ENCODE measurements around the gene SELENOK. TPM values are rescaled to one million over a fixed set of nuclear protein-coding genes. Genes with fewer than 3 reads are reported as not detected.

SELENOK gene
- total RNA-seq, 1 experiment from 2014 or later: 25.0 TPM

DNA sequence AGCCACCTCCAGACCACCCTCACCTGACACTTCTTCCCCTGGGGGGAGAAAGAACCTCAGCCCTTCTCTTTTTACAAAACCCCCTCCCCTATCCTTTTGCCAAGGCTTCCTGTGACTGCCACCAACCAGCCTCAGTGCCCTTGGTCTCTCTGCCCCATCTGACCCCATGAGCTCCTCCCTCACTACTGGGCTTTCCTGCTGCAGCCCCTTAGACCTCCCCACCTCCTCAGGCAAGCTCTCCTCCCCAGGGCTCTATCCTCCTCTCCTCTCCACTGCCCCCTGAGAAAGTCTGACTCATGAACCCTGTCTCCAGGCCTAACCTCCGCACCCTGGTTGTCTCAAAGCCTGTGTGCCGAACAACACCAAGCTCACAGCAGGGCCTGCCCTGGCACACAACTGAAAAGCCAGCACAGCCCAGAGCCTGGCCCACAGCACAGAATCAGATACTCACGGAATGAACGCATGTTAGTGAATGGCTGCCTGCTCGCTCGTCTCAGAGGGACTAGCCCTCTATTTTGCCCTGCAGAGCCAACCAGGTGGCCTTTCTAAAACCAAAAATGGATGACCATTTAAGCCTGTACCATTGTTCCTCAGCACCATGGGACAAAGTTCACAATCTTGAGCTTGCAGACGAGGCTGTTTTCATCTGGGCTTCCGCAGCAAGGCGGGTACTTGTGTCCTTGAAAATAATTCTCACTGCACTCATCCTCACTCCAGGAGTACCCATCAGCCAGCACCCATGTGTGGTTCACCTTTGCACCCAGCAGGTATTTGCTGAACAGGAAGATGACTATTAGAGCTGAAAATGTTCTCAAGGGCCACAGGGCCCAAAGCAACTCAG is 47.2 kb downstream of the SELENOK start:
- DNase-seq (ENCODE audit: extremely low read depth, low read depth): no peak

DNA sequence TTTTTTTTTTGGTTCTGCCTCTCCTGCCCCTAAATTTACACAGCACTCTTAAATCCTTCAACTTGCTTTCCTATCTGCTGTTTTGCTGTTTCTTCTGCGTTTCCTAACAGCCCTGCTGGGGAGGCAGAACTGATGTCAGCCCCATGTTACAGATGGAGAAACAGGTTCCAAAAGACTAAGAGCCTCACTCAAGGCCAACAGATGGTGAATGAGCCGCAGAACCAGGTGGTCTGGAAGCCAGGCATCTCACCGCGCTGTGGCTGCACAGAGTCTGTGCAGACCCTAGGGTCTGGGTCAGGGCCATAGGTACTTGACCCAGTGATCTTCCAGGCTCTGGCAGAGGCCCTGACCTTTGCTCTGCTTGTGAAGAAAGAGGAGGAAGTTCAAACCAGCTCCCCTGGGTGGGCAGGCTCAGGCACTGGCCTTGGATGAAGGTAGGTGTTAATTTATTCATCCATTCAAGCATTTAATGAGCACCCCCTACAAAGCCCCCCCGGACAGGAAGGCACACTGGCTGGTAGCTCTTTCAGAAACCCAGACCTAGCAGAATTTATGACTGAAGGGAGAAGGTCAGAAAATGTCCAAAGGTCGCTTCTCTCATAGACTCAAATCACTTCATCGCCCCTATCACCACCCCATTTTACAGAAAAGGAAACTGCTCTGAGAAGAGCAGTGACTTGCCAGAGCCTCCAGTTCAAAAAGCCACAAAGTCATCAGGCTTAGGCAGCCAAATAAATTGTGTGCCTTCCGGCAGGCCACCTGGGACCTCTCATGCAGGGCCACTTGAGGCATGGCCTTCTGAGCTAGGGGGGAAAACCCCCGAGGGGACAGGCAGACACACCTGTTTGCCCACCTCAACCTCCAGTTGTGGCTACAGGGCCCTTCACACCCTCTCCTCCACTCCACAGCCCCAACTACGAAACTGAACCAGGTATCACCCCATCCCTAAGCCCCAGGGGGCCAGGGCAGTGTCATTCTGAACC is 48.2 kb downstream of the SELENOK start:
- no peak for DNase-seq (ENCODE audit: extremely low read depth, low read depth)

DNA sequence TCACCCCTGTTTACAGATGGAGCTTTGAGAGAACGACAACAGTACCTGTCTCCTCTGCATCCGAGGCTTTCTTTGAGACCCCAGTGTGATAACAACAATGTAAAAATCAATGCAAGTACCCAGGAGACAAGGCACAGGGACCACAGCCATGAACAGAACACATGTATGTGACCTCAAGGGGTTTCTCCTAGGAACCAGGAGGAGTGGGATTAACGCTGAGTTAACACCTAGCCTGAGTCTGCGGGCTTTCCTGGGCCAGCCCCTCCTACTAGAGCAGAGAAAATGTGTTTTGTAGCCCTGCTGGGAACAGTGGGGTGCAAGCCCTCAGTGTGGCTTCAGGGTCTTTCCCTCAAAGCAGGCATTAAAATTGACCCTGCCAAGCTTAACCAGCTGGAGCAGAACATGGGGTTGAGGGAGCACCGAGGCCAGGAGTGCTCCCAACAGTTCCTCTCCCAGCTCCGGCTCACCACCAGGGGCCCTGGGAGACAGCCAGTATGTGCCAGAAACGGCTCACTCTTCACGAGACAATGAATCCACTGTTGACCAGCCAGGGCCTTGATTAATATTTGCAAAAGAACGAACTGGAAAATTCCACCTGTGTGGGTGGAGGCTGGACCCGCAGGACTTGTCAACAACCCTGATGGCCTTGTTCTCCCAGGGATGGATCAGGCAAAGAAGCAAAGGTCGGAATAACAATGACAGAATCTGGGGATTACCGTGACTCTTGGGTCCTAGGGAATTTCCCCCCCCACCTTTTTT is 49.0 kb downstream of the SELENOK start:
- DNase-seq (ENCODE audit: extremely low read depth, low read depth): no peak

DNA sequence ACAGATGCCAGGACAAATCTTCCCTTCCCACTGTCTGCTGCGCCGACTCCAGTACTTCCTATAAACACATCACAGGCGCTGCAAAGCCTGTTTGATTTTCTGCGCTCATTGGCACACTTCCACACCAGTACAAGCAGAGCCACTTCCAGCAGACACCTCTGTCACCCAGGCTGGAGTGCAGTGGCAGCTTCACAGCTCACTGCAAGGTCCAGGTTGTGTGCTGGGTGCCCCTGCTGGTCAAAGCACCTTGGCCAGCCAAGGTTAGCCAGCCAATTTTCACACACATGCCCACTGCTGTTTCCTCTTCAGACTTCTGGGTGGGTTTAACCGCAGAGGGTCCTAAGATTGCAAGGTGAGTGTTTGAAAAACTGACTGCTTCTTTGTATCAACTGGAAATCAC is 50.4 kb downstream of the SELENOK start:
- no peak for DNase-seq (ENCODE audit: extremely low read depth, low read depth)

DNA sequence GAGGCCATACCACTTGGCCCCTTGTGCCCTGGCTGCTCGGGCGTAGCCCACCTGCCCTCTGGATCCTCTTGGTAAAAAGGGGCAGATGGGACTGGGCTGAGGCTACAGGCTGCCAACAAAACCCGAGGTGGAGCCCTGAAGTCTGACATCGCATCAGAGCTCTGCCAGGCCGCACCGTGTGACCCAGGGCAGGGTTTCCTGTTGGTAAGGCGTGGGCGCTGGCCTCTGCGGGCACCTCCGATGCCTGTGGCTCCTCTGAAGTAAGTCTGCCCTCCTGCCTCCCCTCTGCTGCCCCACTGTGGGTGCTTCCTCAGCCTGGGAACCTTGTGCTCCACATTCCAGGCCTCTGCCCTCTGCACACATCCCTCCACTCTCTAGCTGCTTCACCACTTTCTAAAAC is 54.3 kb downstream of the SELENOK start:
- DNase-seq (ENCODE audit: extremely low read depth, low read depth): no peak

DNA sequence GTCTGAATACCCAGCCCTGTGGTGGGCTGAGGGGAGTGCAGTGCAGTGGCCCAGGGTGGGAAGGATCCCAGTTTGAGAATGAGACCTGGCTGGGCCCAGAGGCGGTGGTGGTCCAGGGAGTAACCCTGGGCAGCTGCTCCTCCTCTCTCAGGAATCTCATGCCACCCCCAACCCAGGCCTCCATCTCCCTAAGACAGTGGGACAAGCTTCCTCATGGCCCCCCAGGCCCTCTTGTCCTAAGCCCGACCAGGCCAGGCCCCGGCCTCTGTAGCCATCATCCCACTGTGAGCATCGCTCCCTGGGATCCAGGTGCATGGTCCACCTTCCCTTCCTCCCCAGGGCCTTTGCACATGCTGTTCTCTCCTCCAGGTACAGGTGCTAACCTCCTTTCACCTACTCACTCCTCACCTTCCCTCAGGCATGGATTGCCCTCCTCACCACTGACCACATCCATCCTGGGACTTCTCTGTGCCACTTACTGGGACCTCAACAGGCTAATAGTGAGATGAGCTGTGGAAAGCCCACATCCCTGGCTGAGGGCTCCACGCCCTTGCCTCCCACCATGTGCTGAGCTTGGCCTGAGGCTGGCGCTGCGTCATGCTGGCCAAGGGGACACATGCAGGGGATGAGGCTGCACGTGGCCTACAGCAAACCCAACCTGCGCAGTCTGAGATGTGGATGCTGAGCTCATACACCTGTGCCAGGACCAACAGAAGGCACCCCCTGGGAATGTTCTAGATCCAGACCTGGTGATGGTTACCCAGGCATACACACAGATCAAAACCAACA is 55.4 kb downstream of the SELENOK start:
- DNase-seq (ENCODE audit: extremely low read depth, low read depth): no peak

DNA sequence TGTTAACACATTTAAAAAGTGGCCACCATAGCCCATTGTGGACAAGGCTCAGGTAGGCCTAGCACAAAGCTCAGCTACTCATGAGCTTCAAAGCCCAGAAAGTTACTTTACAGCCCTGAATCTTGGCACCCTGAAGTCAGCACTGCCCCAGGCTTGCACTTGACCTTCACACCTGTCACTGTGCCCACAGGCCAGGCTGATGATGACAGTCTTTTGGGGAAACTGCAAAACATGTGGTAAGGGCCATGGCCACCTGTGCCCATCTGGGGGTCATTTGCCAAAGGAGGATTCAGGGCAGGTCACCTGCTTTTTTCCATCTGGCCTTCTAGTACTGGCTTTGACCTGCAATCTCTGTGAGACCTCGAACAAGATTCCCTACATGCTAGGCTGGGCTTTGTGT is 56.4 kb downstream of the SELENOK start:
- no peak for DNase-seq (ENCODE audit: extremely low read depth, low read depth)

DNA sequence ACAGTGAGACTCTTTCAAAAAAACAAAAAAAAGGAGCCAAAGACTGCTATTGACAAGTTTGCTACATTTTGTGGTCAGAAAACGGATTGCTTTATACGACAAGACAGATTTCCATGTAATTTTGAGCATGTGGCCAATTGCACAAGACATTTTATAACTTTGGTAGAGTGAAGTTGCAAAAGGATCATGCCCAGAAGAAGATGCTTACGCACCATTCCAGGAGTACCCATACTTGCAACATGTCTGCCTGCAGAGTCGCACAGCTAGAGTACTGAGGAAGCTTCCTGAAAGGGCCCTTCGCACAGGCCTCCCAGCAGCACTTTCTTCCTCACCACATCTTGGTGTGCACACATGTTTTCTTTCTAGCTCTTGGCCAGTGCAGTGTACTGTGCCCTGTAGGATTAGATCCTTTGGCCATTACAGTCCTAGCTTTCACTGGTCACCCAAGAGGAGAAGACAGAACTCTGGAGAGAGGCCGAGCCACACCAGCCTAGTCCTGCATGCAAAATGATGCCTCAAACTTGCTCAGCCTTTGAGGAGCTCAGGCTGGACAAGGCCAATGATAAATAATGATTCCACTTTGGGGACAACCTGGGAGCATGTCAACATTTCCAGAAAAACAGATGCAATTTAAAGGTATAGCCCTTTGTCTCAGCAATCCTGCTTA is 57.1 kb downstream of the SELENOK start:
- no peak for DNase-seq (ENCODE audit: extremely low read depth, low read depth)

Other genes with a start within 250 kb of the SELENOK start
- gene CHDH, start 45.4 kb downstream of the SELENOK start, total RNA-seq (2014; rRNA removed; shearing (Covaris generic)): 0.57 and 1.2 TPM in 2 replicates
- 0.25 and 0.61 TPM in 2 replicates for gene IL17RB, start 45.3 kb downstream of the SELENOK start, total RNA-seq (2014; rRNA removed; shearing (Covaris generic))
- gene ACTR8, start 9.7 kb downstream of the SELENOK start, total RNA-seq (2014; rRNA removed; shearing (Covaris generic)): 15.1 and 15.2 TPM in 2 replicates
- 6.4 and 10.8 TPM in 2 replicates for gene CACNA2D3, start 230.7 kb upstream of the SELENOK start, total RNA-seq (2014; rRNA removed; shearing (Covaris generic))

Measured in NCI-H460 (cell line).